Measurements from ENCODE around the gene OLR1. TPM values are rescaled to one million over a fixed set of nuclear protein-coding genes. Genes with fewer than 3 reads are reported as not detected.

The OLR1 gene
- total RNA-seq, 1 experiment from 2014 or later, result not detected

- no peak for TF ChIP-seq USF2 (CRISPR knock-in tag; IDR thresholded peaks at IDR 0.05)
Observed at GRCh38 chr12:10211101-10211939, 39.4 kb upstream of the OLR1 start (continued).

- Mint-ChIP-seq H3K27ac (no peak overlapping the region), H3K4me1 (peaks cover 28% of the 10 kb centered on the region), H3K9me3 (no peaks in the 10 kb centered on the region), H3K4me3 (no peak overlapping the region), H3K27me3 (ENCODE audit: low read depth) (no peaks in the 10 kb centered on the region; the same call in 1 of the 2 replicates), H3K36me3 (no peaks in the 10 kb centered on the region)
- ChIA-PET POLR2A (interaction anchor here (1.6 kb wide), 1 partner anchor 57 kb away, joined by 3 read pairs; no protein-coding TSS in a partner anchor), CTCF (no interaction called here)
- ATAC-seq (no peak), DNase-seq (ENCODE audit: low spot score) (no peak)
- TF ChIP-seq ZNF671 (CRISPR knock-in tag; IDR thresholded peaks at IDR 0.05), result no peak
- no peak for TF ChIP-seq RORB (CRISPR knock-in tag; IDR thresholded peaks at IDR 0.05)
- no peak for TF ChIP-seq SOX15 (CRISPR knock-in tag; IDR thresholded peaks at IDR 0.05)
- TF ChIP-seq, protein P1, sequence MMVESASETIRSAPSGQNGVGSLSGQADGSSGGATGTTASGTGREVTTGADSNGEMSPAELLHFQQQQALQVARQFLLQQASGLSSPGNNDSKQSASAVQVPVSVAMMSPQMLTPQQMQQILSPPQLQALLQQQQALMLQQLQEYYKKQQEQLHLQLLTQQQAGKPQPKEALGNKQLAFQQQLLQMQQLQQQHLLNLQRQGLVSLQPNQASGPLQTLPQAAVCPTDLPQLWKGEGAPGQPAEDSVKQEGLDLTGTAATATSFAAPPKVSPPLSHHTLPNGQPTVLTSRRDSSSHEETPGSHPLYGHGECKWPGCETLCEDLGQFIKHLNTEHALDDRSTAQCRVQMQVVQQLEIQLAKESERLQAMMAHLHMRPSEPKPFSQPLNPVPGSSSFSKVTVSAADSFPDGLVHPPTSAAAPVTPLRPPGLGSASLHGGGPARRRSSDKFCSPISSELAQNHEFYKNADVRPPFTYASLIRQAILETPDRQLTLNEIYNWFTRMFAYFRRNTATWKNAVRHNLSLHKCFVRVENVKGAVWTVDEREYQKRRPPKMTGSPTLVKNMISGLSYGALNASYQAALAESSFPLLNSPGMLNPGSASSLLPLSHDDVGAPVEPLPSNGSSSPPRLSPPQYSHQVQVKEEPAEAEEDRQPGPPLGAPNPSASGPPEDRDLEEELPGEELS (CRISPR knock-in tag; IDR thresholded peaks at IDR 0.05), result no peak
- no peak for TF ChIP-seq CTCF (IDR thresholded peaks at IDR 0.05)
- TF ChIP-seq MYBL2 (CRISPR knock-in tag; IDR thresholded peaks at IDR 0.05), result no peak
- TF ChIP-seq MAX (CRISPR knock-in tag; IDR thresholded peaks at IDR 0.05), result no peak
- TF ChIP-seq ATF2 (CRISPR knock-in tag; IDR thresholded peaks at IDR 0.05; ENCODE audit: borderline replicate concordance, low read depth), result no peak
- TF ChIP-seq, protein P2, sequence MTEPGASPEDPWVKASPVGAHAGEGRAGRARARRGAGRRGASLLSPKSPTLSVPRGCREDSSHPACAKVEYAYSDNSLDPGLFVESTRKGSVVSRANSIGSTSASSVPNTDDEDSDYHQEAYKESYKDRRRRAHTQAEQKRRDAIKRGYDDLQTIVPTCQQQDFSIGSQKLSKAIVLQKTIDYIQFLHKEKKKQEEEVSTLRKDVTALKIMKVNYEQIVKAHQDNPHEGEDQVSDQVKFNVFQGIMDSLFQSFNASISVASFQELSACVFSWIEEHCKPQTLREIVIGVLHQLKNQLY (CRISPR knock-in tag; IDR thresholded peaks at IDR 0.05), result no peak
- no peak for TF ChIP-seq ATF3 (CRISPR knock-in tag; conservative IDR thresholded peaks at IDR 0.05)
- TF ChIP-seq, protein P3, sequence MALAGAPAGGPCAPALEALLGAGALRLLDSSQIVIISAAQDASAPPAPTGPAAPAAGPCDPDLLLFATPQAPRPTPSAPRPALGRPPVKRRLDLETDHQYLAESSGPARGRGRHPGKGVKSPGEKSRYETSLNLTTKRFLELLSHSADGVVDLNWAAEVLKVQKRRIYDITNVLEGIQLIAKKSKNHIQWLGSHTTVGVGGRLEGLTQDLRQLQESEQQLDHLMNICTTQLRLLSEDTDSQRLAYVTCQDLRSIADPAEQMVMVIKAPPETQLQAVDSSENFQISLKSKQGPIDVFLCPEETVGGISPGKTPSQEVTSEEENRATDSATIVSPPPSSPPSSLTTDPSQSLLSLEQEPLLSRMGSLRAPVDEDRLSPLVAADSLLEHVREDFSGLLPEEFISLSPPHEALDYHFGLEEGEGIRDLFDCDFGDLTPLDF (CRISPR knock-in tag; IDR thresholded peaks at IDR 0.05), result no peak
- TF ChIP-seq FOXK1 (CRISPR knock-in tag; IDR thresholded peaks at IDR 0.05), result no peak
- no peak for TF ChIP-seq ARID4B (CRISPR knock-in tag; IDR thresholded peaks at IDR 0.05; ENCODE audit: borderline replicate concordance)
- no peak for TF ChIP-seq FOXJ3 (CRISPR knock-in tag; IDR thresholded peaks at IDR 0.05; ENCODE audit: borderline replicate concordance)
- no peak for TF ChIP-seq CBFB (CRISPR knock-in tag; IDR thresholded peaks at IDR 0.05; ENCODE audit: low read depth)
- no peak for TF ChIP-seq TCF7 (CRISPR knock-in tag; IDR thresholded peaks at IDR 0.05; ENCODE audit: low read depth)
- no peak for TF ChIP-seq NR1H2 (CRISPR knock-in tag; IDR thresholded peaks at IDR 0.05)
- no peak for TF ChIP-seq ZNF263 (CRISPR knock-in tag; IDR thresholded peaks at IDR 0.05; ENCODE audit: low read depth)
- TF ChIP-seq GTF2I (CRISPR knock-in tag; conservative IDR thresholded peaks at IDR 0.05), result no peak
Observed at GRCh38 chr12:10210225-10210624, 38.3 kb upstream of the OLR1 start.
